ENCODE measurements around the gene CPSF3. TPM values are rescaled to one million over a fixed set of nuclear protein-coding genes. Genes with fewer than 3 reads are reported as not detected.

CPSF3 gene
- polyA plus RNA-seq, 1 experiment: 48.6 TPM

DNA sequence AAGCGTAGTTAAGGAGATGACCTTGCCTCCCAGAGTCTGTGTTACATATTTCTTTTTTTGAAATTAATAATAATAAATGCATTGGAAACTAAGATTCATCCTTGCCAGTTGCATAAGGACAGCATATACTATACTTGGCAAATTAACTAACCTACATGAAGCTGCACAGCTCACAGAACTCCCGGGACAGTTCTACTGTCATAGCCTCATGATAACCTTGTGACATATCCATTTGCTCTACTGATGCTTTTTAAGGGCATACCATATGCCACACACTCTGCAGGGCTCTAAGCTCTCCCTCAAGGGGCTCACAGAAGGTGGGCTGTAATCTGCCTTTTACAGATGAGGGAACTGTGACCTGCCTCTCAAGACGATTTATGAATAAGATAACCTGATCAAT, 3.9 kb upstream of the CPSF3 start:
- TF ChIP-seq, protein P1, sequence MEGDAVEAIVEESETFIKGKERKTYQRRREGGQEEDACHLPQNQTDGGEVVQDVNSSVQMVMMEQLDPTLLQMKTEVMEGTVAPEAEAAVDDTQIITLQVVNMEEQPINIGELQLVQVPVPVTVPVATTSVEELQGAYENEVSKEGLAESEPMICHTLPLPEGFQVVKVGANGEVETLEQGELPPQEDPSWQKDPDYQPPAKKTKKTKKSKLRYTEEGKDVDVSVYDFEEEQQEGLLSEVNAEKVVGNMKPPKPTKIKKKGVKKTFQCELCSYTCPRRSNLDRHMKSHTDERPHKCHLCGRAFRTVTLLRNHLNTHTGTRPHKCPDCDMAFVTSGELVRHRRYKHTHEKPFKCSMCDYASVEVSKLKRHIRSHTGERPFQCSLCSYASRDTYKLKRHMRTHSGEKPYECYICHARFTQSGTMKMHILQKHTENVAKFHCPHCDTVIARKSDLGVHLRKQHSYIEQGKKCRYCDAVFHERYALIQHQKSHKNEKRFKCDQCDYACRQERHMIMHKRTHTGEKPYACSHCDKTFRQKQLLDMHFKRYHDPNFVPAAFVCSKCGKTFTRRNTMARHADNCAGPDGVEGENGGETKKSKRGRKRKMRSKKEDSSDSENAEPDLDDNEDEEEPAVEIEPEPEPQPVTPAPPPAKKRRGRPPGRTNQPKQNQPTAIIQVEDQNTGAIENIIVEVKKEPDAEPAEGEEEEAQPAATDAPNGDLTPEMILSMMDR (IDR thresholded peaks at IDR 0.05; ENCODE audit: low read depth, low read length): no peak
- no peak for DNase-seq (ENCODE audit: low read depth, low spot score)
- POLR2A ChIA-PET: no interaction called here

DNA sequence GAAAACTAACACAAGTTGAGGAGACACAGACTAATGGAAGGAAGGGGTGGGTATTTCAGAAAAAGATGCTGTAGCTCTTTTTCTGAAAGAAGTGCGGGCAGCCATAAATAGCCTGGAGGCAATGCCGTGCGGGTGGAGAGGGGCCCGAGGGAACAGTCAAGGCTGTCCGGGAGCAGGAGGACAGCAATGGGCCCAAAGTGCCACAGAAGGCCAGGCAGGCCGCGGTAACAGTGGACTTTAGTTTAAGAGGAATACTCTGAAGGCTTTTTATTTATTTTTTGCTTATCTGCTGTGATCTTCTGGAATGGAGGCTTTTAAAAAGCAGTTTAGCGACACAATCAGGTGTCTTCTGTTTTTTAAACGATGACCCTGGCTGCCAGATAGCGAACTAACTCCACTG, 3.0 kb upstream of the CPSF3 start:
- ChIA-PET POLR2A (no interaction called here), CTCF (no interaction called here)
- no peak for DNase-seq (ENCODE audit: low read depth, low spot score)
- Histone ChIP-seq H3K9me3 (ENCODE audit: control insufficient read depth, insufficient read depth, low read length) (peaks cover 3% of the 10 kb centered on the region; the same call in 1 of the 2 replicates), H3K4me3 (ENCODE audit: low read depth, low read length) (no peak overlapping the region), H3K27ac (ENCODE audit: low read depth, low read length) (no peak overlapping the region), H3K27me3 (ENCODE audit: control insufficient read depth, insufficient read depth, low read length) (no peaks in the 10 kb centered on the region)
- TF ChIP-seq, protein P1 (IDR thresholded peaks at IDR 0.05; ENCODE audit: low read depth, low read length): no peak

More for the DNA sequence above, 3.9 kb upstream of the CPSF3 start:
- H3K4me3 ChIP-seq (ENCODE audit: low read depth, low read length): no peak overlapping the region
- peaks cover 3% of the 10 kb centered on the region; the same call in 1 of the 2 replicates for H3K9me3 ChIP-seq (ENCODE audit: control insufficient read depth, insufficient read depth, low read length)
- no peaks in the 10 kb centered on the region for H3K27me3 ChIP-seq (ENCODE audit: control insufficient read depth, insufficient read depth, low read length)
- H3K27ac ChIP-seq (ENCODE audit: low read depth, low read length): no peak overlapping the region
- CTCF ChIA-PET: interaction anchor here (0.6 kb wide), 1 partner anchor 10 kb away, joined by 5 read pairs; no protein-coding TSS in a partner anchor

DNA sequence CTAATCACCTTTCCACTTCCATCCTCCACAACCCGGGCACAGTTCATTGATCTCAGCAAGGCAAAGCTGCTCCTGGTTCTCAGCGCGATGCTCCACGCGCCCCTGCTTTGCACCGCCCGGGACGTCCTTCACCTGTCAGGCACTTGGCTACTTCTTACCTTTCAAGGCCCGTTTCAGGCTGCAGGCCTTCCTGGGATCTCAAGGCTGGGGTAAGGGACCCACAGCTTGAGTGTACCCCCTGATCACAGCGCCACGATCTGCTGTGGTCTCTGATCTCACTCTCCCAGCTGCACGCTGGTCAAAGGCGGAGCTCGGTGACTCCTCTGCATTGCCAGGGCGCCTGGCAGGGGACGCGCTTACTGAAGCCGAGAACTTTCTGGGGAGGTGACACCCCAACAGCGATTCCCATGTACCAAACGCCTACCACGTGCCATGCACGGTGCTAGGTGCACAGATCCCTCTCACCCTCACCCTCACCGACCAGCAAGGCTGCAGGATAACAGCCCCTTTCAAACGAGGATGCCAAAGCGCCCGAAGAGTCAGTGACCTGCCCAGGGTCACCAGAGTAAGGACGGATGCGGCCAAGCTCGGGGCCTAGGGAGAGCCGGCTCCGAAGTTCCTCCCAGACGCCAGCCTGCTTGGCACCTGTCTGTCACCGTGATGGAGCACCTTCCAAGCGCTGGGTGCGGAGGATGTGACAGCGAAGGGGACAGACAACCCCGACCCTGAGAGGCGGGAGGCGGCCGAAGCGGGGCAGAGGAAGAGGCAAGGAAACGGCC, 944 bp upstream of the CPSF3 start:
- TF ChIP-seq, protein P1 (IDR thresholded peaks at IDR 0.05; ENCODE audit: low read depth, low read length): 0 out of 2 replicates have a peak, but pooled peaks have one; percentile 4
- peak overlapping the region; percentile 22 for H3K27ac ChIP-seq (ENCODE audit: low read depth, low read length)
- ChIA-PET POLR2A (interaction anchor here (0.7 to 2.1 kb wide), 7 partner anchors 16 to 134 kb away, joined by 3 to 9 read pairs (median 4); partner anchors contain the start of gene ADAM17), CTCF (interaction anchor here (0.9 to 1.4 kb wide), 4 partner anchors 12 to 279 kb away, joined by 3 to 4 read pairs (median 3); no protein-coding TSS in a partner anchor)
- H3K9me3 ChIP-seq (ENCODE audit: control insufficient read depth, insufficient read depth, low read length): peaks cover 3% of the 10 kb centered on the region; the same call in 1 of the 2 replicates
- DNase-seq (ENCODE audit: low read depth, low spot score): no peak
- H3K4me3 ChIP-seq (ENCODE audit: low read depth, low read length): peak overlapping the region; percentile 98
- no peaks in the 10 kb centered on the region for H3K27me3 ChIP-seq (ENCODE audit: control insufficient read depth, insufficient read depth, low read length)

DNA sequence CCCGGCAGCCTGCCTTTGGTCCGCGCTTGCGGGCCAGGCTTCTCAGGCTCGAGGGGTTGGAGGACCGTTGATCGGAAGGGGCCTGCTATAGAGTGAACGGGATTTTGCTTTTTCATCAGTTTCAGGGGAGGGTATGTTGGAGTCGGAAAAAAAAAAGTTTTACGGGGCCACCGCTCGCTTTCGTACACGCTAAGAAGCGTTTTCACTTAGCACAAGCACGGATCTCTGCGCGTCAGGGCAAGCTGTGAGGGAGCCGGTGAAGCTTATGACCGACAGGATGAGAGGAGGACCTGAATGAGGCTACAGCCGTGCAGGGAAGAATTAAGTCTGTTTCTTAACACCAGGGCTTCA, 443 bp downstream of the CPSF3 start:
- CTCF ChIA-PET: no interaction called here
- DNase-seq (ENCODE audit: low read depth, low spot score): no peak
- H3K27me3 ChIP-seq (ENCODE audit: control insufficient read depth, insufficient read depth, low read length): no peaks in the 10 kb centered on the region
- peak overlapping the region; percentile 98 for H3K4me3 ChIP-seq (ENCODE audit: low read depth, low read length)
- TF ChIP-seq, protein P1 (IDR thresholded peaks at IDR 0.05; ENCODE audit: low read depth, low read length): no peak
- POLR2A ChIA-PET: interaction anchor here (0.6 to 2.1 kb wide), 4 partner anchors 10 to 132 kb away, joined by 3 to 9 read pairs (median 4); partner anchors contain the start of gene ADAM17
- peaks cover 3% of the 10 kb centered on the region; the same call in 1 of the 2 replicates for H3K9me3 ChIP-seq (ENCODE audit: control insufficient read depth, insufficient read depth, low read length)
- peak overlapping the region; percentile 78 for H3K27ac ChIP-seq (ENCODE audit: low read depth, low read length)
